K562 (cell line): ENCODE measurements around the gene MBNL1. TPM values are rescaled to one million over a fixed set of nuclear protein-coding genes. Genes with fewer than 3 reads are reported as not detected.

Experiments used
- PRPF4 ChIP-seq: fragments of 200-400 bp; formaldehyde crosslinking; IDR thresholded peaks from one replicate; pipeline ENCODE4 v1.6.1; 2017; ENCODE audit warnings: low read length, low read depth, mild to moderate bottlenecking; ENCODE audit not compliant: insufficient read depth, poor library complexity, severe bottlenecking
- RFX5 ChIP-seq: IDR thresholded peaks from 2 replicates; pipeline ENCODE4 v1.6.1; 2011; ENCODE audit warnings: low read depth, mild to moderate bottlenecking, improper control_type of control experiment, low read length
- SAFB ChIP-seq: fragments of 200-400 bp; formaldehyde crosslinking; IDR thresholded peaks from 2 replicates; pipeline ENCODE4 v1.6.1; 2017; ENCODE audit warnings: low read depth, low read length, borderline replicate concordance
- SMAD2 ChIP-seq: fragments of 150-350 bp; IDR thresholded peaks from 2 replicates; pipeline ENCODE4 v1.6.1; 2014; ENCODE audit warnings: low read depth, mild to moderate bottlenecking, low read length
- TRIM28 ChIP-seq: fragments of 450-650 bp; IDR thresholded peaks from 2 replicates; pipeline ENCODE4 v1.6.1; 2017
- ZFX ChIP-seq: sonication (generic); formaldehyde crosslinking; IDR thresholded peaks from 2 replicates; pipeline ENCODE4 v1.8.0; 2022; ENCODE audit warnings: mild to moderate bottlenecking, missing genetic modification reagents, moderate library complexity
- ZNF212 ChIP-seq: fragments of 450-650 bp; formaldehyde crosslinking; IDR thresholded peaks from 2 replicates; pipeline ENCODE4 v1.4.0; 2020; ENCODE audit warnings: mild to moderate bottlenecking
- ZNF274 ChIP-seq: IDR thresholded peaks from 2 replicates; pipeline ENCODE4 v1.6.1; 2011; ENCODE audit warnings: low read depth, mild to moderate bottlenecking, low read length, moderate library complexity, borderline replicate concordance
- polyA plus RNA-seq, 8 experiments: library from polyadenylated mRNA; depleted of rRNA in 4 of 8; stranded (reverse) in 5 of 8; unstranded in 3 of 8; fragments of >200 nt; fragmentation: Nextera tagmentation in 2 of 8; fragmentation: Illumina TruSeq in 1 of 8; extraction: Ambion mirVana in 2 of 8; extraction: Trizol in 1 of 8; gene quantifications; 2 replicates each; pipeline versions ENCODE4 v1.2.1 to v1.2.3, GENCODE V29; 2011 to 2014; ENCODE audit warnings: inconsistent platforms in 1 of 8, missing spikeins in 1 of 8
- total RNA-seq, 7 experiments: library from RNA; depleted of rRNA in 6 of 7; stranded (reverse); fragments of >200 nt in 6 of 7; fragmentation: Illumina TruSeq in 2 of 7; extraction: Trizol in 2 of 7; gene quantifications; 2 replicates each; pipeline versions ENCODE4 v1.2.1 to v1.2.3, GENCODE V29; 2011 to 2021; ENCODE audit warnings: low replicate concordance in 1 of 7
- TF ChIP-seq, protein P1 (sequence below): sonication (generic); formaldehyde crosslinking; IDR thresholded peaks from 2 replicates; pipeline ENCODE4 v1.4.0; 2020; ENCODE audit warnings: mild to moderate bottlenecking, missing genetic modification reagents
- TF ChIP-seq, protein P2 (sequence below): fragments of 450-650 bp; IDR thresholded peaks from 2 replicates; pipeline ENCODE4 v1.6.1; 2016; ENCODE audit warnings: missing biosample characterization, missing genetic modification characterization

MBNL1 gene
- total and polyA plus RNA-seq, 9 of the 15 experiments (the other 6 are each of a cell fraction or from before 2014, with no cell fraction given) = 70.3 to 243 (median 220) TPM

DNA sequence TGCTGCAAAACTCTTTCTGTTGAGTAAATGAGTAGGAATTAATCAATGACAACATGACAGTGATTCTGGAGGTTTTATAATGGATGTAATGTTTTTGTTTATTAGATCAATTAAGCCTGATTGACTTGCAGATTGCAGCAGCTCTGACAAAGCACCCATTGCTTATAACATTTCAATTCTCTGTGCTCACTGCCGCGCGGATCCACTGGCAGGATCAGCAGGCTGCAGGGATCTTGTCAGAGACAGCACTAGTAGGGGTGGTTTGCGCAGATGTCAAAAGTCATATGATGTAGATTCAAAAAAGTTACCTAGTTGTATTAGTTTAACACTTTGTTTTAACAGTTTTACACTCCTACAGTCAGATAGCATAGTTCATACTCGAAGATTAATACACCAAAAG, 93.4 kb downstream of the MBNL1 start (continued):
- no peak for TF ChIP-seq ZNF212
- no peak for TF ChIP-seq SMAD2
- TF ChIP-seq, protein P1, sequence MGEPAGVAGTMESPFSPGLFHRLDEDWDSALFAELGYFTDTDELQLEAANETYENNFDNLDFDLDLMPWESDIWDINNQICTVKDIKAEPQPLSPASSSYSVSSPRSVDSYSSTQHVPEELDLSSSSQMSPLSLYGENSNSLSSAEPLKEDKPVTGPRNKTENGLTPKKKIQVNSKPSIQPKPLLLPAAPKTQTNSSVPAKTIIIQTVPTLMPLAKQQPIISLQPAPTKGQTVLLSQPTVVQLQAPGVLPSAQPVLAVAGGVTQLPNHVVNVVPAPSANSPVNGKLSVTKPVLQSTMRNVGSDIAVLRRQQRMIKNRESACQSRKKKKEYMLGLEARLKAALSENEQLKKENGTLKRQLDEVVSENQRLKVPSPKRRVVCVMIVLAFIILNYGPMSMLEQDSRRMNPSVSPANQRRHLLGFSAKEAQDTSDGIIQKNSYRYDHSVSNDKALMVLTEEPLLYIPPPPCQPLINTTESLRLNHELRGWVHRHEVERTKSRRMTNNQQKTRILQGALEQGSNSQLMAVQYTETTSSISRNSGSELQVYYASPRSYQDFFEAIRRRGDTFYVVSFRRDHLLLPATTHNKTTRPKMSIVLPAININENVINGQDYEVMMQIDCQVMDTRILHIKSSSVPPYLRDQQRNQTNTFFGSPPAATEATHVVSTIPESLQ (CRISPR knock-in tag) = no peak
- TF ChIP-seq TRIM28 = no peak
- TF ChIP-seq RFX5 = no peak
- no peak for TF ChIP-seq PRPF4
- TF ChIP-seq ZNF274 = no peak
- no peak for TF ChIP-seq ZFX (CRISPR knock-in tag)
- TF ChIP-seq, protein P2, sequence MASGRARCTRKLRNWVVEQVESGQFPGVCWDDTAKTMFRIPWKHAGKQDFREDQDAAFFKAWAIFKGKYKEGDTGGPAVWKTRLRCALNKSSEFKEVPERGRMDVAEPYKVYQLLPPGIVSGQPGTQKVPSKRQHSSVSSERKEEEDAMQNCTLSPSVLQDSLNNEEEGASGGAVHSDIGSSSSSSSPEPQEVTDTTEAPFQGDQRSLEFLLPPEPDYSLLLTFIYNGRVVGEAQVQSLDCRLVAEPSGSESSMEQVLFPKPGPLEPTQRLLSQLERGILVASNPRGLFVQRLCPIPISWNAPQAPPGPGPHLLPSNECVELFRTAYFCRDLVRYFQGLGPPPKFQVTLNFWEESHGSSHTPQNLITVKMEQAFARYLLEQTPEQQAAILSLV (tag) = no peak
- TF ChIP-seq SAFB = no peak
